Immature natural killer cell (primary cell): ENCODE measurements around the gene CDR2L. TPM values are rescaled to one million over a fixed set of nuclear protein-coding genes. Genes with fewer than 3 reads are reported as not detected.
A peak's percentile ranks its signal among the peaks of the same experiment; 100 is the strongest.
"Not testable (repeated sequence)": the region's sequence is repeated elsewhere in the genome, so short reads cannot be mapped to it uniquely, and the experiment has no call there.

Source experiments
- DNase-seq, 3 donors: peaks; one replicate each; pipeline ENCODE4 v3.0.0; 2022; ENCODE audit warnings: mixed read lengths in 1 of 3
- H3K27ac Mint-ChIP-seq, 6 donors: one replicate each; pipeline ENCODE4 v1.8.0; 2020; ENCODE audit warnings: mixed read lengths in 6 of 6, mild to moderate bottlenecking in 5 of 6, inconsistent platforms in 4 of 6, moderate library complexity in 3 of 6
- H3K27me3 Mint-ChIP-seq, 3 donors: one replicate each; pipeline ENCODE4 v1.8.0; 2020 to 2021; ENCODE audit warnings: low read depth in 3 of 3, mild to moderate bottlenecking in 3 of 3, mixed read lengths in 3 of 3, moderate library complexity in 3 of 3, inconsistent platforms in 1 of 3
- H3K36me3 Mint-ChIP-seq, 3 donors: one replicate each; pipeline ENCODE4 v1.8.0; 2020; ENCODE audit warnings: mixed read lengths in 3 of 3, inconsistent platforms in 2 of 3, mild to moderate bottlenecking in 2 of 3
- H3K4me1 Mint-ChIP-seq, 2 donors: one replicate each; pipeline ENCODE4 v1.8.0; 2020; ENCODE audit warnings: inconsistent platforms in 2 of 2, mild to moderate bottlenecking in 2 of 2, mixed read lengths in 2 of 2, moderate library complexity in 1 of 2
- H3K4me3 Mint-ChIP-seq, 5 donors: one replicate each; pipeline ENCODE4 v1.8.0; 2020; ENCODE audit warnings: mild to moderate bottlenecking in 5 of 5, mixed read lengths in 5 of 5, inconsistent platforms in 3 of 5, moderate library complexity in 3 of 5
- H3K9me3 Mint-ChIP-seq, 6 donors: one replicate each; pipeline ENCODE4 v1.8.0; 2020; ENCODE audit warnings: mild to moderate bottlenecking in 6 of 6, mixed read lengths in 6 of 6, inconsistent platforms in 4 of 6, moderate library complexity in 3 of 6
- polyA plus RNA-seq, 3 donors: library from polyadenylated mRNA; unstranded; fragments of 300-500 nt; fragmentation: Illumina TruSeq; gene quantifications; one replicate each; pipeline ENCODE4 v1.2.3, GENCODE V29; 2021

CDR2L gene
- polyA plus RNA-seq, 3 donors from 2014 or later = not detected

GRCh38 chr17:75034236-75034908, 46.9 kb downstream of the CDR2L start:
- H3K4me1 Mint-ChIP-seq = peaks cover 37 to 47% of the 10 kb centered on the region in 2 donors
- peak; percentile 69 to 79 (median 75) for DNase-seq
- peak overlapping the region; percentile 38 to 92 (median 82) for H3K27ac Mint-ChIP-seq
- peaks cover 4 to 13% (median 9%) of the 10 kb centered on the region in 3 donors for H3K36me3 Mint-ChIP-seq
- H3K9me3 Mint-ChIP-seq = peaks cover 0 to 8% (median 0%) of the 10 kb centered on the region in 6 donors
- H3K4me3 Mint-ChIP-seq = peak overlapping the region; percentile 90 to 99 (median 92)
- peaks cover 25 to 40% (median 36%) of the 10 kb centered on the region in 3 donors for H3K27me3 Mint-ChIP-seq

DNA sequence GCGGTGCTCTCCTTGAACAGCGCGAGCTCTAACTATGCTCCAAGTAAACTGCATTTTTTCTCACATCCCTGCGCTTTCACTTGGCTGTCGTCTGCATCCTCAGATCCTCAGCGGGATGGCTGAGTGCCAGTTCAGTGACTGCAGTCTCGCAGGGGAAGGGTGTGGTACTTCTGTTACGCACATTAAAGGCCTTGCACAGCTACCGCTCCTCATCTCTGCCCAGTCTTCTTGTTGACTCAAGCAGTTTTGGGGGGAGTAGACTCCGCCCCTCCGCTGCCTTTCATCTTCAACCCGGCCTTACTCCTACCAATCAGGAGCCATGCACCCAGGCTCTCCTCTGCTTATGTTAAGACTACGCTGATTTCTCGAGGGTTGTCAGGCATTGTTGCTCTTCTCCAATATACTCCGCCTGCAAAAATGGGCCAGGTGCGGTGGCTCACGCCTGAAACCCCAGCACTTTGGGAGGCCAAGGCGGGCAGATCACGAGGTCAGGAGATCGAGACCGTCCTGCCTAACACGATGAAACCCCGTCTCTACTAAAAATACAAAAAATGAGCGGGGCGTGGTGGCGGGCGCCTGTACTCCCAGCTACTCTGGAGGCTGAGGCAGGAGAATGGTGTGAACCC, 49.3 kb downstream of the CDR2L start:
- Mint-ChIP-seq H3K27me3 (peaks cover 27 to 40% (median 36%) of the 10 kb centered on the region in 3 donors), H3K4me3 (peak overlapping the region in 4 of 5 donors; percentile 30 to 73 (median 42)), H3K36me3 (peaks cover 9 to 22% (median 16%) of the 10 kb centered on the region in 3 donors), H3K9me3 (peaks cover 0 to 2% (median 0%) of the 10 kb centered on the region in 6 donors), H3K27ac (peak overlapping the region in 2 of 6 donors; percentile 69 to 71), H3K4me1 (peaks cover 37 to 44% of the 10 kb centered on the region in 2 donors)
- DNase-seq = peak in 2 of 3 donors; percentile 6 to 12

DNA sequence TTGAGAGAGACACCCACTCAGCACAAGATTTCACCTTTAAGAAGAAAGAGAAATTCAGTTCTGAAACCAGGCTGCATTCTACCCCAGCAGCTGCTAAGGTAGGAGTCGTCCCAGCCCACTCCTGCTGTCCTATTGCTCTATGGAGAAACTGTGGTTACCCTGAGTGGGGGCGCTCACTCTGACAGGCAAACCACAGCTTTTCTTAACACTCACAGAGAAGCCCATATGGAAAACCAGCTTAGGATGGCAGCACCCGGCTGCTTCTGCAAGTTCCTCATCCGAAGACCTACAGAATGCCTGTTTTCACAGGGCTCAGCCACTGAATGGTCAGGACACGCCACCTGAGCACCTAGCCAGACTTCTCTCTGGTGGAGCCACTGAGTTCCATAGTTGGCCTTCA, 51.8 kb downstream of the CDR2L start:
- Mint-ChIP-seq H3K27ac (no peak overlapping the region), H3K27me3 (peaks cover 16 to 26% (median 18%) of the 10 kb centered on the region in 3 donors), H3K4me1 (peaks cover 13 to 25% of the 10 kb centered on the region in 2 donors), H3K36me3 (peaks cover 13 to 26% (median 21%) of the 10 kb centered on the region in 3 donors), H3K9me3 (peaks cover 0 to 2% (median 0%) of the 10 kb centered on the region in 6 donors), H3K4me3 (no peak overlapping the region)
- DNase-seq = no peak

GRCh38 chr17:75041656-75042280, 54.3 kb downstream of the CDR2L start:
- Mint-ChIP-seq H3K36me3 (peaks cover 13 to 26% (median 21%) of the 10 kb centered on the region in 3 donors), H3K27ac (peak overlapping the region in 1 of 6 donors; percentile 35), H3K27me3 (peaks cover 0 to 2% (median 1%) of the 10 kb centered on the region in 3 donors), H3K4me3 (no peak overlapping the region), H3K9me3 (no peaks in the 10 kb centered on the region), H3K4me1 (peaks cover 23% of the 10 kb centered on the region in 2 donors)
- no peak for DNase-seq

DNA sequence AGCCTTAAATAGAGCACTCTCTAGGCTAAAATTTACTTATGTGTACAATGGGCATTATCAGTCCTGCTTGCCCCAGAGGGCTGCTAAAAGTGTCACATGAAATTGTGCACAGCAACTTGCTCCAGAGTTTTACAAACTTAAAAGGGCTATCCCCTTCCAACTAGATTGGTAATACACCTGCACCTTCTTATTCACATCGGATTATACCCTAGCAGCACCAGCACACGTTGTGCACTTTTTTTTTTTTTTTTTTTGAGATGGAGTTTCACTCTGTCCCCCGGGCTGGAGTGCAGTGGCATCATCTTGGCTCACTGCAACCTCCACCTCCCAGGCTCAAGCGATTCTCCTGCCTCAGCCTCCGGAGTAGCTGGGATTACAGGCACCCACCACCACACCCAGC, 56.4 kb downstream of the CDR2L start:
- Mint-ChIP-seq H3K36me3 (peaks cover 12 to 20% (median 18%) of the 10 kb centered on the region in 3 donors), H3K4me1 (peaks cover 36 to 37% of the 10 kb centered on the region in 2 donors)
- H3K27ac Mint-ChIP-seq, H3K9me3 Mint-ChIP-seq, H3K4me3 Mint-ChIP-seq, DNase-seq, H3K27me3 Mint-ChIP-seq: not testable (repeated sequence)

DNA sequence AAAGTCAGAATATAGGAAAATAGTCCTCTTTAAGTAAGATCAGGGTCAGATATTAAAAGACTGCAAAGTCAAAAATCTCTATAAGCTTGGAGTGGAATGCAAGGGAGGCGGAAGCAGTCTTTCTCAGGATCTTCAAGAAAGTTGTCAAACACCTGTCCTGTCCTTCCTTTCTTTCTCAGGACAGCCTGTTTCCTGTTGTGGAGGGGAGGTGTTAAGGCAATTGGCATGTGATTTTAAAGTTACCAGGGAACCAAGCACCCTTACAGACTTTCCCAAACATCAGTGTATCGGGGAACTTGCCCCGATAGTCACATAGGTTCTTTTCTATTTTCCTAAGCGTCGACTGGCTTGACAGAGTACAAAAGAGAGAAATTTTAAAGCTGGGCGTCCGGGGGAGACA, 57.3 kb downstream of the CDR2L start:
- H3K27ac Mint-ChIP-seq = peak overlapping the region in 4 of 6 donors; percentile 39 to 77 (median 66)
- peaks cover 36 to 47% of the 10 kb centered on the region in 2 donors for H3K4me1 Mint-ChIP-seq
- no peaks in the 10 kb centered on the region for H3K9me3 Mint-ChIP-seq

DNA sequence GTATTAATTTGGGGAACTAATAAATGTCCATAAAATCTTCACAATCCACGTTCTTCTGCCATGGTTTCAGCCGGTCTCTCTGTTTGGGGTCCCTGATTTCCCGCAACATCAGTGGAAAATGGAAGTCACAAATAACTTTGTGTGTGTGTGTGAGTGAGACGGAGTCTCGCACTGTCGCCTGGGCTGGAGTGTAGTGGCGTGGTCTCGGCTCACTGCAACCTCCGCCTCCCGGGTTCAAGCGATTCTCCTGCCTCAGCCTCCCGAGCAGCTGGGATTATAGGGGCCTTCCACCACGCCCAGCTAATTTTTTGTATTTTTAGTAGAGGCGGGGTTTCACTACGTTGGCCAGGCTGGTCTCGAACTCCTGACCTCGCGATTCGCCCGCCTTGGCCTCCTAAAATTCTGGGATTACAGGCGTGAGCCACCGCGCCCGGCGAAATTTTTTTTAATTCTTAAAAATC, 58.5 kb downstream of the CDR2L start:
- not testable (repeated sequence) for H3K36me3 Mint-ChIP-seq, H3K9me3 Mint-ChIP-seq, DNase-seq, H3K27me3 Mint-ChIP-seq
- peak overlapping the region; percentile 89 to 97 (median 94) for H3K27ac Mint-ChIP-seq
- peaks cover 36 to 49% of the 10 kb centered on the region in 2 donors for H3K4me1 Mint-ChIP-seq
- H3K4me3 Mint-ChIP-seq = peak overlapping the region; percentile 94 to 95 (median 95)

More for the DNA sequence above, 57.3 kb downstream of the CDR2L start:
- Mint-ChIP-seq H3K27me3 (peaks cover 0 to 2% (median 1%) of the 10 kb centered on the region in 3 donors), H3K36me3 (peaks cover 8 to 14% (median 13%) of the 10 kb centered on the region in 3 donors), H3K4me3 (peak overlapping the region in 4 of 5 donors; percentile 6 to 95 (median 68))
- no peak for DNase-seq

DNA sequence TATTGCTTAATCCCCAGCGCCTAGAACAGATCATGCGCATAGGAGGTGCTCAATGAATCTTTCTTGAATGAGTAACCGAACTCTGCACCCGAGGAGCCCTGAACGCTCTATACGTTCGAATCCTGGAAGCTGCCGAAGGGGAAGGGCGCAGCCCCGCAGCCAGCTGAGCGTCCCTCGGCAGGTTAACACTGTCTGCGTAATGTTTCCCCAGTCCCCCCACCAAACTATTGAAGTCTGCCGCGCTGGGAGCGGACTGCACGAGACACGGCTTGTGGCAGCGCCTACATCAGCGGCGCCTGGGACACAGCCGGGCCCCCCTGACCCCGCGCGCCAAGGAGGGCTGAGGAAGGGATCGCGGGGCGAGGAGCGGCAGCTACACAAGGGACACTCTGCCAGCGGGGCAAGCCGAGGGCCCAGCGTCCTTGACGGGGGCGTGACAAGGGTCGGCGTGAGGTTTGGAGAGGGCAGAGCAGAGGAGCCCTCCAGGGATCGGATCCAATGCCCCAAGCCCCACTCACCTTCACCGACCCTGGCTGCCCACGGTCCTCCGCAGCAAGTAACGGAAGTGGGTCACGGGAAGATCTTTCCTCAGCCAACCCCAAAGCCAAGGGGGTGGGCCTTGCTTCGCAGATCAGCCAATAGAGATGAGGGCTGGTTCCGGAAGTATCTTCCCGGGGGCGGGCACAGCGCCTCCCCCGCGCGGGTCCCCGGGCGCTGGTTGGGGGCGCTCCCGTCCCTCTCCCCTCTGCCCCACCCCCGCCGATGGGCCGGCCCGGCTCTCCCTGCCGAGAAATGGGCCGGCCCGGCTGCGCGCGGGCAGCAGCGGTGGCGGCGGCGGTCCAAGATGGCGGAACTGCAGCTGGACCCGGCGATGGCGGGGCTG, 59.2 kb downstream of the CDR2L start, which contains the start of the genes ATP5PD and KCTD2:
ATP5PD (minus strand) TSS at position 563 of the 883 bp plus-strand sequence. CDS start 4,319 bp downstream, outside the sequence.
KCTD2 (plus strand) TSS at position 819 of the 883 bp plus-strand sequence; CDS start at position 845, 26 bp downstream.
- H3K27ac Mint-ChIP-seq = peak within 1 kb of the TSS; percentile 89 to 97 (median 94)

GRCh38 chr17:75047398-75048098, 60.1 kb downstream of the CDR2L start:
- peak overlapping the region; percentile 75 to 90 (median 88) for H3K27ac Mint-ChIP-seq
- peaks cover 39 to 49% of the 10 kb centered on the region in 2 donors for H3K4me1 Mint-ChIP-seq
- peaks cover 0 to 8% (median 5%) of the 10 kb centered on the region in 3 donors for H3K36me3 Mint-ChIP-seq
- peak overlapping the region; percentile 88 to 93 (median 92) for H3K4me3 Mint-ChIP-seq
- peaks cover 0 to 4% (median 0%) of the 10 kb centered on the region in 3 donors for H3K27me3 Mint-ChIP-seq
- H3K9me3 Mint-ChIP-seq = no peaks in the 10 kb centered on the region
- DNase-seq = no peak

More for the DNA sequence above, 59.2 kb downstream of the CDR2L start, which contains the start of the genes ATP5PD and KCTD2:
- H3K4me3 Mint-ChIP-seq = peak within 1 kb of the TSS; percentile 94 to 95 (median 95)
- peaks cover 0 to 4% (median 0%) of the 10 kb centered on the region in 3 donors for H3K27me3 Mint-ChIP-seq
- H3K9me3 Mint-ChIP-seq = no peaks in the 10 kb centered on the region
- H3K36me3 Mint-ChIP-seq = peaks cover 4 to 8% (median 5%) of the 10 kb centered on the region in 3 donors
- H3K4me1 Mint-ChIP-seq = peaks cover 36 to 49% of the 10 kb centered on the region in 2 donors
- peak; percentile 94 to 96 (median 94) for DNase-seq

DNA sequence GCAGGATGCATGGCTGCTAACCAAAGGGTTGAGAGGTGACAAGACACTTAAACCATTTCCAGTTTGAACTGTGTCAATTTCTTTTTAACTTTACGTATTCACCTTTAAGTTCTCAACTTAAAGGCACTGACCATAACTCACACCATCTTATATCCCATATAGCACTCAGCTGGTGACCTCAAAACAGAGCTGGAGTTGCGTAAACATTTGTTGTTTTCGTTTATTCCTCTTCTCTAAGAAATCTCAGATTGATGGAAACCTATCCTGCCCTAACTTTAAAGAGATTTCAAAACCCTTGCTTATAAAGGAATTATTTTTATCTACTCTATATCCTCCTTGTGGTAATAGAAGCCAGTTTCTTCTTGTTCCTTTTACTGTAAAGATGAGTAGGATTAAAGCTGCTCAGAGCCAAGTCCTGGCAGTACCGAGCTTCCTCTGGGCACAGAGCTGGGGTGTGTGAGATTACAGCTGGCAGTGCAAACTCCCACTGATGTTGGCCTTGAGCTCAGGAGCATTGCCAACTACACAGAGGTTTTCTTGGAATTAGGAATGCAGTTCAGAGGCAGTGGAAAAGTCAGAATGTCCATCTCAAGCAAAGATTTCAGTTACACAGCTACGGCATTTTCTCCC, 60.9 kb downstream of the CDR2L start:
- DNase-seq = no peak
- Mint-ChIP-seq H3K27ac (peak overlapping the region; percentile 75 to 90 (median 88)), H3K9me3 (no peaks in the 10 kb centered on the region), H3K4me1 (peaks cover 40 to 49% of the 10 kb centered on the region in 2 donors), H3K4me3 (peak overlapping the region; percentile 88 to 93 (median 92)), H3K36me3 (peaks cover 6 to 12% (median 8%) of the 10 kb centered on the region in 3 donors), H3K27me3 (peaks cover 0 to 4% (median 0%) of the 10 kb centered on the region in 3 donors)

- H3K4me1 Mint-ChIP-seq = peaks cover 40 to 49% of the 10 kb centered on the region in 2 donors
- peak overlapping the region in 4 of 6 donors; percentile 14 to 75 (median 32) for H3K27ac Mint-ChIP-seq
- peak overlapping the region in 3 of 5 donors; percentile 32 to 92 (median 92) for H3K4me3 Mint-ChIP-seq
- peaks cover 6 to 12% (median 8%) of the 10 kb centered on the region in 3 donors for H3K36me3 Mint-ChIP-seq
- no peaks in the 10 kb centered on the region for H3K9me3 Mint-ChIP-seq
- peaks cover 0 to 4% (median 0%) of the 10 kb centered on the region in 3 donors for H3K27me3 Mint-ChIP-seq
- no peak for DNase-seq
Observed at GRCh38 chr17:75049057-75049456, 61.6 kb downstream of the CDR2L start.
